NCI-H146 (cell line): ENCODE data around the gene WIPF1.

Experiments used
- DNase-seq: peaks from one replicate; lab custom pipeline; 2025; lab: John Stamatoyannopoulos, UW

WIPF1 gene

DNA sequence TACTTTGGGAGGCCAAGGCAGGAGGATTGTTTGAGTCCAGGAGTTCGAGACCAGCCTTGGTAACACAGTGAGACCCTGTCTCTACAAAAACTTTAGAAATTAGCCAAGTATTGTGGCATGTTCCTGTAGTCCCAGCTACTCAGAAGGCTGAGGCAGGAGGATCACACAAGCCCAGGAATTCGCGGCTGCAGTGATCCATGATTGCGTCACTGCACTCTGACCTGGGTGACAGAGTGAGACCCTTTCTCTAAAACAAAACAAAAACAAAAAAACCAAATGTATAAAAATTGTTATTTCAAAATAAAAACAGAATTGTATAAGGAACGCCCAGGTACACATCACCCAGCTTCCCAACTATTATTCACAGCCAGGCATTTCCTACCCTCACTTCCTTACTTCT lies 56.7 kb downstream of the WIPF1 start:
- DNase-seq, result no peak

DNA sequence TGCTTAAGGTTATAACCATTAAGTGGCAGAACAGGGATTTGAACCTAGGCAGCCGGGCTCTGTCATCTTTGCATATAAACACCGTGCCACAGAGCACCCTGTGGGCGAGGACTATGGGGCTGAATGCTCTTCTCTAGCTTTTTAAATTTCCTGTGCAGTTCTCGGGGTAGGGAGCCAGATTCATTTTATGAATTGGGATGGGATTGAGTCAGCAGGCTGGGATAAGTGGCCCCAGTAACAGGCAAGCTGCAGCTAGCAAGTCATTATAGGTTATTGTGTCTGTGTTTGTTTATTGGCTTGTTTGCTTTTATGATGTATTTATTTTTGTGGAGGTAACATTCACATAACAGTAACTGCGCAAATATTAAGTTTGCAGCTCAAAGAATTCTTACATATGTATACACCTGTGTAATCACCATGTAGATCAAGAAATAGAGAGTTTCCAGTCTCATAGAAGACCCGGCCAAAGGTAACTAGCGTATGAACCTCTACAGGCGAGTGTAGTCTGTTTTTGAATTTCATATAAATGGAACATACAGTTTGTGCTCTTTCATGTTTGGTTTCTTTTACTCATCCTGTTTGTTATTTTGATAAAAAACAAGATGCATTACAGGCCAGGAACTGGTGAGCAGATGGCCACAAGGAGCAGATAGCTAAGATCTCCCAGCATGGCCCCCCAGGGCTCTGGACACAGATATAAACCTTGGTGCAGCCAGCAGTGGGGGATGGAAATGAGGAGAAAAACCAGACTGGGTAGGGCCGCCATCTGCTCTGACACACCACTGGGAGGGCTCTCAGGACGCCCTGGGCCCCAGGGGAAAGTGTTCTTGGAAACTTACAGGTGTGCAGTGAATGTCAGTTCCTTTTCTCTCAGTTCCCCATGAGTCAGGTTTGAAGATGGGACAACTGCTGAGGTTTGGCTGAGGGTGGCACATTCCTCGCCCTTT lies 61.6 kb downstream of the WIPF1 start:
- peak; percentile 12 for DNase-seq

- no peak for DNase-seq
Measured at GRCh38 chr2:174535083-174535482, 62.5 kb downstream of the WIPF1 start.

- no peak for DNase-seq
Measured at GRCh38 chr2:174529916-174530315, 67.7 kb downstream of the WIPF1 start.

DNA sequence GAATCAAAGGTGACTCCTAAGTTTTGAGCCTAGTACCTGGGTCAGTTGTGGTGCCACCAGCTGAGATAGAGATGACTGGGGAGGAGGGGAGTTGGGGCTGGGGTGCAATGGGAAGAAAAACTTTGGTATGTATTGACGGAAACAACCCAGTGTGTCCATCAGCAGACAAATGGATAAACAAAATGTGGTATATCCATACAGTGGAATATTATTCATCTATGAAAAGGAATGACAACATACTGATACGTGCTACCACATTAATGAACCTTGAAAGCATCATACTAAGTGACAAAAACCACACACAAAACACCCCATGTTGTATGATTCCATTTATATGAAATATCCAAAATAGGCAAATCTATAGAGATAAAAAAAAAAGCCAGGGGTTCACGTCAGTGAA lies 69.6 kb downstream of the WIPF1 start:
- no peak for DNase-seq

- DNase-seq, result no peak
Measured at GRCh38 chr2:174527101-174527721, 70.4 kb downstream of the WIPF1 start.

DNA sequence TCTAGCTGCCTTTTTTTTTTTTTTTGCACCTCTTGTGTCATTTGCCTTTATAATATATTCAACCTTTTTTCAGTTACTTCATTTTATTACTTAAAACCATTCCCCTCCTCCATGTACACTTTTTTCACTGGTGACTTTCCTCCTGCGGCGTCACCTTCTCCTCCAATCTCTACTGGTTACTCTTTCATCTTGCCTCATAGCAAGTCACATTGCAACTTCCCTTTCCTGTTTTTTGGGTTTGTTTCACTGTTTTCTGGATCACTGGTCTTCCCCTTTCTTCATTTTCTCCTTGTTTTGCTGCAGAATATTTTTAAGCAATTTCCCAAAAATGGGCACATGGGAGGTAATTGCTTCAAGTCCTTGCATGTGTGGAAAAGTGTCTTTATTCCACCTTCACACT lies 73.1 kb downstream of the WIPF1 start:
- no peak for DNase-seq

DNA sequence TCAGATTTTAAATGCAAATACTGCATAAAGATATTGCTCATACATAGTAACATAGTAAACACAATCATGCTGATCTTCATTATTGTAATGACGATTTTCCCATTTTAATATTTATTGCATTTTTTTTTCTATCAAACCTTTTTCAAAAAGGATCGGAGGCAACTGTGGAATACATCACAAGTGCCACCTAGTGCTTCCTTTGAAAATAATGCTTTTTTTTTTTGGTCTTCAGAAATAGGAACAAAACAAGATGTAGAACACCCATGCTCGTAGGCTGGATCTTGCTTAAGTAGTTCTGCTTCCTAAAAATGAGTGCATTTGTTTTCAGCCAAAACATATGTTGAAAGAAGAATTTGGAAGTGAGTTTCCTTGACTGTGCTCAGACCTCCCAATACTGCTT lies 75.1 kb downstream of the WIPF1 start:
- DNase-seq, result no peak

DNA sequence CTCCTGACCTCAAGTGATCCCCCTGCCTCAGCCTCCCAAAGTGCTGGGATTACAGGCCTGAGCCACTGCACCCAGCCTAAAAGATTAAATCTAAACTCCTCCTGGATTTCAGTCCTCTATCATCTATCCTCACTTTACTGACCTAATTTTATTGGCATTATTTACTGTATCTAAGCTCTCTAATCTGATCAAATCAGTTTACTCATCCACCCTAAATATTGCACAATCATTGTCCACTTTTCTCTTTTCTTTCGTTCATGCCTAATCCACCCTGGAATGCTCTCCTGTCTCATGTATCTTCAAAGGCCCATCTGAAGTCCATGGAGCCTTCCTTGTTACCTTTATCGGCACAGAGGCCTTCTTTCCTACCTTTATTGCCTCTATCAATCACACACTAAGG lies 79.2 kb downstream of the WIPF1 start:
- DNase-seq, result no peak

GRCh38 chr2:174516501-174517378 lies 80.9 kb downstream of the WIPF1 start:
- DNase-seq, result no peak

DNA sequence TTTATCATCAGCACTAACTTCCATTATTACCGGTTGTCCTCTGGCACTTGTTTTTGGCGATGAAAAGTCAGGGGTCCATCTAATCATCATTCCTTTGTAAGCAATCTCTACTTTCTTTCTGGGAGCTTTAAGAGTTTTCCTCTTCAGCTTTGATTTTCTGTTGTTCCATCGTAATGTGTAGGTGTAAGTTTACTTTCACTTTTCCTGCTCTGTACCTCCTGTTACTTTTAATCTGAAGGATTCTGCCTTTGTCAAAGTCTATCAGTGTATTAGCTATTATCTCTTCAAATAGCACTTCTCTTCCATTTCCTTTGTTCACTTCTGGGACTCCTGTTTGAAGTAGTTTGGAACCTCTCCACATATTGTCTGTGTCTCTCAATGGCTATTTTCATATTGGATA lies 85.3 kb downstream of the WIPF1 start:
- no peak for DNase-seq

GRCh38 chr2:174511580-174512260 lies 85.9 kb downstream of the WIPF1 start:
- DNase-seq, result no peak

DNA sequence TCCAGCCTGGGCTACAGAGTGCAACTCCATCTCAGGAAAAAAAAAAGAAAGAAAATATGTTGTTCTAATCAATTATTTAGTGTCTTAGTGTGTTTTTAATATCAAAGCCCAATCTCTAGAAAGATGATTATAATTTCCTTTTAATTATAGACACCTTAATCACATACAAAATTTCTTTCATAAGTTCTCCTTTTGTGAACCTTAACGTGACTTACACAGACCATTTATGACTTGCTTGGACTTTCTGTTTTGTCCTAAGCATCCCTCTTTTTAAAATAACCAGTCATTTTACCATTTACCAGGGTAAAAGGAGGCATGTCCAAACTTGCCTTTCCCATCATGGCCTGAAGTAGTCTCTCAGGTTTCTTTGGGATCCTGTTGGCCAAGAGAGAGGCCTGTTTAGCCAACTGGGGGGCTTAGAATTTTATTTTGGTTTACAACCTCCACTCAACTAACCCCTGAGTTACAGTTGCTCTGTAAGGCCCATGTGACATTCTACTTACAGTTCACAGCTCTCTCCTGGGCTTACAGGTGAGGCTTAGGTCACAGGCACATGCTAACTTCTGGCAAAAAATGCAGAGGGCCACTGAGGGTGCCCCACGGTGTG lies 86.9 kb downstream of the WIPF1 start:
- peak; percentile 0 for DNase-seq
